HG02884 (cell line): Measurements from ENCODE around the gene TYSND1.
"Not testable (repeated sequence)": the region's sequence is repeated elsewhere in the genome, so short reads cannot be mapped to it uniquely, and the experiment has no call there.

ENCODE experiments used
- ATAC-seq: cut with Tn5 transposase; IDR thresholded peaks from one replicate; pipeline ENCODE4 v1.9.1; 2021; ENCODE audit warnings: mild to moderate bottlenecking, moderate library complexity; ENCODE audit not compliant: unreplicated experiment

TYSND1 gene

GRCh38 chr10:70135684-70136083 lies 10.8 kb downstream of the TYSND1 start:
- no peak for ATAC-seq

GRCh38 chr10:70135046-70135445 lies 11.5 kb downstream of the TYSND1 start:
- no peak for ATAC-seq

- ATAC-seq: peak; percentile 82
Observed at GRCh38 chr10:70132098-70133029, 14.1 kb downstream of the TYSND1 start, which contains the start of gene AIFM2. Gene AIFM2, minus strand, starts transcription at chr10:70132825. Its CDS starts 8,741 bp downstream, at chr10:70124084.

GRCh38 chr10:70131560-70131937 lies 15.0 kb downstream of the TYSND1 start:
- no peak for ATAC-seq

GRCh38 chr10:70130878-70131559 lies 15.5 kb downstream of the TYSND1 start:
- no peak for ATAC-seq

GRCh38 chr10:70126700-70127395 lies 19.7 kb downstream of the TYSND1 start:
- no peak for ATAC-seq

GRCh38 chr10:70125918-70126552 lies 20.5 kb downstream of the TYSND1 start:
- ATAC-seq: no peak

- no peak for ATAC-seq
Observed at GRCh38 chr10:70124918-70125317, 21.6 kb downstream of the TYSND1 start.

GRCh38 chr10:70124415-70124814 lies 22.1 kb downstream of the TYSND1 start:
- ATAC-seq: no peak

GRCh38 chr10:70123817-70124216 lies 22.7 kb downstream of the TYSND1 start:
- no peak for ATAC-seq

- ATAC-seq: not testable (repeated sequence)
Observed at GRCh38 chr10:70123166-70123565, 23.3 kb downstream of the TYSND1 start.

- ATAC-seq: no peak
Observed at GRCh38 chr10:70122742-70123141, 23.8 kb downstream of the TYSND1 start.

GRCh38 chr10:70121281-70121949 lies 25.1 kb downstream of the TYSND1 start:
- ATAC-seq: no peak

GRCh38 chr10:70120417-70120816 lies 26.1 kb downstream of the TYSND1 start:
- ATAC-seq: no peak

GRCh38 chr10:70119623-70120022 lies 26.9 kb downstream of the TYSND1 start:
- no peak for ATAC-seq

GRCh38 chr10:70119197-70119596 lies 27.3 kb downstream of the TYSND1 start:
- ATAC-seq: no peak

GRCh38 chr10:70118196-70118595 lies 28.3 kb downstream of the TYSND1 start:
- ATAC-seq: no peak

- ATAC-seq: no peak
Observed at GRCh38 chr10:70117646-70118045, 28.9 kb downstream of the TYSND1 start.

- ATAC-seq: no peak
Observed at GRCh38 chr10:70115948-70116682, 30.4 kb downstream of the TYSND1 start.

- ATAC-seq: no peak
Observed at GRCh38 chr10:70114902-70115301, 31.6 kb downstream of the TYSND1 start.
